Measurements from ENCODE around the gene PSME4.

The PSME4 gene

GRCh38 chr2:53877112-53877511, 93.7 kb downstream of the PSME4 start:
- Histone ChIP-seq H3K9ac (ENCODE audit: low read length) (no peak overlapping the region), H3K9me3 (replicated peaks; ENCODE audit: insufficient read depth, low read length) (no peaks in the 10 kb centered on the region), H3K79me2 (ENCODE audit: low read length) (no peaks in the 10 kb centered on the region), H3K4me2 (ENCODE audit: low read depth, low read length) (no peak overlapping the region), H3K9me2 (replicated peaks; ENCODE audit: insufficient read depth, low read length) (no peaks in the 10 kb centered on the region), H3F3A (ENCODE audit: insufficient read depth, low read length) (no peaks in the 10 kb centered on the region), H3K27me3 (replicated peaks; ENCODE audit: insufficient read depth, low read length) (no peaks in the 10 kb centered on the region), H4K20me1 (ENCODE audit: insufficient read depth, low read length) (no peaks in the 10 kb centered on the region), H3K4me1 (ENCODE audit: low read length) (no peaks in the 10 kb centered on the region), H3K27ac (ENCODE audit: low read length) (no peak overlapping the region), H3K4me3 (ENCODE audit: low read length) (no peak overlapping the region), H3K36me3 (replicated peaks; ENCODE audit: insufficient read depth, low read length) (peaks cover 9% of the 10 kb centered on the region), H2AFZ (ENCODE audit: low read length) (no peak overlapping the region)
- TF ChIP-seq CTCF (IDR thresholded peaks at IDR 0.05; ENCODE audit: low read length) (no peak), EZH2phosphoT487 (IDR thresholded peaks at IDR 0.05; ENCODE audit: low read length) (no peak), EZH2 (optimal IDR thresholded peaks at IDR 0.05; ENCODE audit: low read depth, low read length) (no peak)
- no peak for DNase-seq

GRCh38 chr2:53874401-53874950, 96.3 kb downstream of the PSME4 start:
- TF ChIP-seq EZH2phosphoT487 (IDR thresholded peaks at IDR 0.05; ENCODE audit: low read length) = no peak
- no peak for TF ChIP-seq EZH2 (optimal IDR thresholded peaks at IDR 0.05; ENCODE audit: low read depth, low read length)
- TF ChIP-seq CTCF (IDR thresholded peaks at IDR 0.05; ENCODE audit: low read length) = no peak

GRCh38 chr2:53867773-53868172, 103.0 kb downstream of the PSME4 start:
- no peak for DNase-seq
- no peaks in the 10 kb centered on the region for H4K20me1 ChIP-seq (ENCODE audit: insufficient read depth, low read length)
- no peak overlapping the region for H2AFZ ChIP-seq (ENCODE audit: low read length)
- TF ChIP-seq EZH2phosphoT487 (IDR thresholded peaks at IDR 0.05; ENCODE audit: low read length) (no peak), CTCF (IDR thresholded peaks at IDR 0.05; ENCODE audit: low read length) (no peak), EZH2 (optimal IDR thresholded peaks at IDR 0.05; ENCODE audit: low read depth, low read length) (no peak)
- H3K9me2 ChIP-seq (replicated peaks; ENCODE audit: insufficient read depth, low read length) = no peaks in the 10 kb centered on the region
- H3K79me2 ChIP-seq (ENCODE audit: low read length) = no peaks in the 10 kb centered on the region
- H3K4me1 ChIP-seq (ENCODE audit: low read length) = no peaks in the 10 kb centered on the region
- H3K4me3 ChIP-seq (ENCODE audit: low read length) = no peak overlapping the region
- H3K27me3 ChIP-seq (replicated peaks; ENCODE audit: insufficient read depth, low read length) = no peaks in the 10 kb centered on the region
- H3K36me3 ChIP-seq (replicated peaks; ENCODE audit: insufficient read depth, low read length) = peaks cover 10% of the 10 kb centered on the region; the same call in 1 of the 2 replicates
- no peaks in the 10 kb centered on the region for H3F3A ChIP-seq (ENCODE audit: insufficient read depth, low read length)
- H3K9me3 ChIP-seq (replicated peaks; ENCODE audit: insufficient read depth, low read length) = no peaks in the 10 kb centered on the region
- no peak overlapping the region for H3K9ac ChIP-seq (ENCODE audit: low read length)
- no peak overlapping the region for H3K4me2 ChIP-seq (ENCODE audit: low read depth, low read length)
- no peak overlapping the region for H3K27ac ChIP-seq (ENCODE audit: low read length)

More at GRCh38 chr2:53874401-53874950, 96.3 kb downstream of the PSME4 start:
- no peak for DNase-seq
- Histone ChIP-seq H3F3A (ENCODE audit: insufficient read depth, low read length) (no peaks in the 10 kb centered on the region), H3K9ac (ENCODE audit: low read length) (no peak overlapping the region), H3K4me2 (ENCODE audit: low read depth, low read length) (no peak overlapping the region), H3K27me3 (replicated peaks; ENCODE audit: insufficient read depth, low read length) (no peaks in the 10 kb centered on the region), H3K9me2 (replicated peaks; ENCODE audit: insufficient read depth, low read length) (no peaks in the 10 kb centered on the region), H3K27ac (ENCODE audit: low read length) (no peak overlapping the region), H2AFZ (ENCODE audit: low read length) (no peak overlapping the region), H3K4me1 (ENCODE audit: low read length) (no peaks in the 10 kb centered on the region), H3K9me3 (replicated peaks; ENCODE audit: insufficient read depth, low read length) (no peaks in the 10 kb centered on the region), H4K20me1 (ENCODE audit: insufficient read depth, low read length) (no peaks in the 10 kb centered on the region), H3K36me3 (replicated peaks; ENCODE audit: insufficient read depth, low read length) (peaks cover 5% of the 10 kb centered on the region; the same call in 1 of the 2 replicates), H3K4me3 (ENCODE audit: low read length) (no peak overlapping the region), H3K79me2 (ENCODE audit: low read length) (no peaks in the 10 kb centered on the region)
